CD4-positive, alpha-beta memory T cell (primary cell): ENCODE results near the gene LCP2. TPM values are rescaled to one million over a fixed set of nuclear protein-coding genes. Genes with fewer than 3 reads are reported as not detected.

Experiments used
- CTCF ChIA-PET: fragments of 350-600 bp; sonication (Branson Sonifier 250); formaldehyde crosslinking; loops from one replicate; lab custom pipeline; 2021; ENCODE audit warnings: inconsistent platforms; ENCODE audit not compliant: partially characterized antibody; lab: Charles Lee
- POLR2A ChIA-PET: fragments of 350-600 bp; sonication (Branson Sonifier 250); formaldehyde crosslinking; loops from one replicate; lab custom pipeline; 2021; ENCODE audit not compliant: partially characterized antibody; lab: Charles Lee
- DNase-seq, 5 donors: peaks; one replicate each; pipeline versions ENCODE4 v3.0.0 to v3.0.0-alpha.2; 2020 to 2022; ENCODE audit warnings: mixed read lengths in 1 of 5
- H3K27ac ChIP-seq: one replicate; pipeline ENCODE4 v1.7.0; 2013; ENCODE audit warnings: low read depth, low read length
- H3K27me3 ChIP-seq: 2 replicates; pipeline ENCODE4 v1.7.0; 2013; ENCODE audit warnings: mild to moderate bottlenecking, low read length, moderate library complexity; ENCODE audit not compliant: insufficient read depth
- H3K36me3 ChIP-seq: 2 replicates; pipeline ENCODE4 v1.7.0; 2013; ENCODE audit warnings: mild to moderate bottlenecking, low read length, moderate library complexity; ENCODE audit not compliant: insufficient read depth
- H3K4me1 ChIP-seq: 2 replicates; pipeline ENCODE4 v1.7.0; 2013; ENCODE audit warnings: mild to moderate bottlenecking, low read length, moderate library complexity; ENCODE audit not compliant: insufficient read depth
- H3K4me3 ChIP-seq, 2 donors: one replicate each; pipeline ENCODE4 v1.7.0; 2013; ENCODE audit warnings: low read length in 2 of 2, mild to moderate bottlenecking in 1 of 2
- H3K9me3 ChIP-seq, 2 donors: one replicate each; pipeline ENCODE4 v1.7.0; 2013; ENCODE audit warnings: low read length in 2 of 2, control low read depth in 1 of 2; ENCODE audit not compliant: control insufficient read depth in 1 of 2
- H3K27ac Mint-ChIP-seq, 7 donors: one replicate each; pipeline ENCODE4 v1.8.0; 2020 to 2021; ENCODE audit warnings: mixed read lengths in 7 of 7, mild to moderate bottlenecking in 6 of 7, inconsistent platforms in 3 of 7, moderate library complexity in 3 of 7
- H3K27me3 Mint-ChIP-seq, 2 donors: one replicate each; pipeline ENCODE4 v1.8.0; 2020 to 2021; ENCODE audit warnings: mixed read lengths in 2 of 2
- H3K36me3 Mint-ChIP-seq, 2 donors: one replicate each; pipeline ENCODE4 v1.8.0; 2020 to 2021; ENCODE audit warnings: mixed read lengths in 2 of 2, inconsistent platforms in 1 of 2, mild to moderate bottlenecking in 1 of 2
- H3K4me1 Mint-ChIP-seq, 4 donors: one replicate each; pipeline ENCODE4 v1.8.0; 2020 to 2021; ENCODE audit warnings: mixed read lengths in 4 of 4, mild to moderate bottlenecking in 1 of 4
- H3K4me3 Mint-ChIP-seq, 8 donors: one replicate each; pipeline ENCODE4 v1.8.0; 2020 to 2021; ENCODE audit warnings: mixed read lengths in 8 of 8, mild to moderate bottlenecking in 7 of 8, moderate library complexity in 6 of 8, inconsistent platforms in 3 of 8
- H3K9me3 Mint-ChIP-seq, 8 donors: one replicate each; pipeline ENCODE4 v1.8.0; 2020 to 2021; ENCODE audit warnings: mixed read lengths in 8 of 8, mild to moderate bottlenecking in 5 of 8, inconsistent platforms in 3 of 8, moderate library complexity in 1 of 8
- intact Hi-C: fragments of 100-400 bp; cut with micrococcal nuclease; formaldehyde crosslinking; loops from one replicate; pipeline ENCODE4 v1.15.1; 2023
- polyA plus RNA-seq, 2 donors: library from polyadenylated mRNA; unstranded; fragments of 300-500 nt; fragmentation: Illumina TruSeq; gene quantifications; one replicate each; pipeline ENCODE4 v1.2.3, GENCODE V29; 2021
- total RNA-seq, 2 experiments: library from RNA; stranded (reverse); gene quantifications; one replicate each; pipeline ENCODE4 v1.2.3, GENCODE V29; 2021

The LCP2 gene
- total and polyA plus RNA-seq, 4 experiments from 2014 or later: 117 to 318 (median 275) TPM

DNA sequence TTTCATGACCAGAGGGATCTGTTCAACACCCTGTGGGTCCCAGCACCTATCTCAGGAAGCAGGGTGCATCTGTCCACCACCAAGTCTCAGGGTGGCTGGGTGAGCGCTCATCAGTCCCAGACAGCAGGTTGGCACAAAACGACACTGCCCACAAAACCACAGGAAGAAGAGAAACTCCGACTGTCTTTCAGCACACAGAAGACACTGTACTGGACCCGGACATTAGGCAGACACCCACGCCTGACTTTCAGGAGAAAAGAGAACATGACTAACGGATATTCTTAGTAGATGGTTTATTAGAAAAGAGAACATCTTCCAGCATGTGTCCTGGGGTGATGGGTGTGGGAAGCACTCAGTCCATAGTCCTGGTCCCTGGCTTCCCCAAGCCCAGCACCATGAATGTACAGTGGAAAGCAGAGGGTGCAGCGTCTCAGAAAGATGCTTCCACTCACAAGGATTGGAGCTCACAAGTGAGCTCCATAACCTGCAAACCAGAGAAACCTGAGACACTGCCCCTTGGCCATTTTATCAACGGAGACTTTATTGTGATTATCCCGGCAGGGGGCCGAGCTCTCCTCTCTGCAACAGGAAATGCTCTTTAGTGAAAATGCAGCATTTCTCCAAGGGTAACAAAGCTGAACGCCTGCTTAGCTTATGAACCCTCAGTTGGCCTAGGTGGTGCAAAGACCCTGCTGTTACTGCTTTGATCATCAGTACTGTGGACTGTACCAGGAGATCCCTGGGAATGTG is 35.8 kb upstream of the LCP2 start:
- Histone ChIP-seq H3K4me1 (peaks cover 99% of the 10 kb centered on the region), H3K9me3 (no peaks in the 10 kb centered on the region), H3K27ac (peak overlapping the region; percentile 94), H3K27me3 (no peaks in the 10 kb centered on the region), H3K4me3 (peak overlapping the region in 1 of 2 donors; percentile 39), H3K36me3 (no peaks in the 10 kb centered on the region)
- H3K27ac Mint-ChIP-seq: no peak overlapping the region
- H3K4me3 Mint-ChIP-seq: peak overlapping the region in 6 of 8 donors; percentile 71 to 90 (median 84)
- H3K27me3 Mint-ChIP-seq: peaks cover 0 to 2% of the 10 kb centered on the region in 2 donors
- H3K36me3 Mint-ChIP-seq: peaks cover 0 to 3% of the 10 kb centered on the region in 2 donors
- peak; percentile 55 to 88 (median 61) for DNase-seq
- H3K9me3 Mint-ChIP-seq: peaks cover 0 to 4% (median 0%) of the 10 kb centered on the region in 8 donors
- intact Hi-C loops: no loop called here
- ChIA-PET CTCF (interaction anchor here (0.8 to 7.3 kb wide), 20 partner anchors 7 to 109 kb away, joined by 3 to 258 read pairs (median 8); partner anchors contain the start of gene LCP2), POLR2A (interaction anchor here (0.6 to 10.6 kb wide), 14 partner anchors 10 to 1839 kb away, joined by 3 to 664 read pairs (median 7); partner anchors contain the start of gene LCP2)
- H3K4me1 Mint-ChIP-seq: peaks cover 0 to 59% (median 30%) of the 10 kb centered on the region in 4 donors

DNA sequence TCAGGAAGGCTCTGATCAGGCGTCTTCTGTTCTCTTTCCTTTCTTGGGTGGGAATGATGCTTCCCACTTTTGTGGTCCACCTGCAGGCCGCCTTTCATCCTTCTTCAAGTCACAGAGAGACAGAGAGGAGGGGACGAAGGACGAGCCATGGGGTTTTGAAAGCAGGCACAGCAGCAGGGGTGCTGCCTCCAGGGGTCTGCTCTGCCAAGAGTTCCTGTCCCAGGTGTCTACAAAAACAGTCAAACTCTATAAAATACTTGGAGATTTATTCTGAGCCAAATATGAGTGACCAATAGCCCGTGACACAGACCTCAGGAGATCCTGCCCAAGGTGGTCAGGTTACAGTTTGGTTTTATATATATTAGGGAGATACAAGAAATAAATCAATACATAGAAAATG is 34.5 kb upstream of the LCP2 start:
- no peaks in the 10 kb centered on the region for H3K9me3 ChIP-seq
- H3K4me3 ChIP-seq: no peak overlapping the region
- H3K27ac ChIP-seq: peak overlapping the region; percentile 94
- no peaks in the 10 kb centered on the region for H3K27me3 ChIP-seq
- Mint-ChIP-seq H3K4me1 (peaks cover 0 to 53% (median 24%) of the 10 kb centered on the region in 4 donors), H3K36me3 (peaks cover 0 to 3% of the 10 kb centered on the region in 2 donors), H3K27me3 (peaks cover 0 to 2% of the 10 kb centered on the region in 2 donors), H3K27ac (no peak overlapping the region), H3K4me3 (peak overlapping the region in 6 of 8 donors; percentile 49 to 90 (median 84)), H3K9me3 (peaks cover 0 to 4% (median 0%) of the 10 kb centered on the region in 8 donors)
- POLR2A ChIA-PET: interaction anchor here (2.5 to 10.6 kb wide), 6 partner anchors 14 to 70 kb away, joined by 31 to 664 read pairs (median 110); partner anchors contain the start of gene LCP2
- no peaks in the 10 kb centered on the region for H3K36me3 ChIP-seq
- intact Hi-C loops: no loop called here
- H3K4me1 ChIP-seq: peaks cover 99% of the 10 kb centered on the region
- DNase-seq: peak in 1 of 5 donors; percentile 10
- CTCF ChIA-PET: interaction anchor here (1.5 to 7.3 kb wide), 5 partner anchors 18 to 70 kb away, joined by 4 to 258 read pairs (median 133); partner anchors contain the start of gene LCP2

DNA sequence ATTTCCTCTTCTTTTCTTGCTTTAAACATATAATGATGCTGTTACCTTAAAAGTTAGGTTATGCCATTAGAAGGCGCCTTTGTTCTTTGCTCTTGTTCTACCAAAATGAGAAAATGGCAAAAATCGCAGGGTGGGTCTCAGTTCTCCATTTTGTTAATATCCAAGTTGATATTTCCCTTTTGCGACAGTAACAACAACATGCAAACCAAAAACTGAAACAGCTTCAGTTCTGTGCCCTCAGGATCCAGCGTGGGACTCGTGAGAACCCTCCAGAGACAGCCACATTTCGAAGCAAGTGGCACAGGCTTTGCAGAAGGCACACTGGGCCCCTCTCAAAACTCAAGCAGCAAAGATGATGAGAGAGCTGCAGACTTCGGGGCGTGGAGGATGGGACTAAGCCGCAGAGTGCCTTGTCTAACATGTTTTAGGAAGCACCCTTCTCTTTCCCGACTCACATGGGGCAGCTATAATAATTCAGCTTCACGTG is 33.0 kb upstream of the LCP2 start:
- ChIA-PET CTCF (interaction anchor here (0.8 to 7.3 kb wide), 11 partner anchors 8 to 72 kb away, joined by 3 to 258 read pairs (median 7); partner anchors contain the start of gene LCP2), POLR2A (interaction anchor here (1.0 to 10.6 kb wide), 13 partner anchors 9 to 94 kb away, joined by 3 to 664 read pairs (median 10); partner anchors contain the start of gene LCP2)
- intact Hi-C loops: loop anchor here (1.0 kb wide), 6 partner anchors 17 to 76 kb away; partner anchors contain the start of gene LCP2
- Mint-ChIP-seq H3K27me3 (peaks cover 0 to 2% of the 10 kb centered on the region in 2 donors), H3K4me1 (peaks cover under 1 to 38% (median 20%) of the 10 kb centered on the region in 4 donors), H3K36me3 (peaks cover 0 to 3% of the 10 kb centered on the region in 2 donors), H3K27ac (no peak overlapping the region), H3K4me3 (peak overlapping the region in 2 of 8 donors; percentile 72 to 87), H3K9me3 (peaks cover 0 to 4% (median 0%) of the 10 kb centered on the region in 8 donors)
- Histone ChIP-seq H3K27ac (peak overlapping the region; percentile 94), H3K27me3 (no peaks in the 10 kb centered on the region), H3K9me3 (no peaks in the 10 kb centered on the region), H3K36me3 (no peaks in the 10 kb centered on the region), H3K4me3 (peak overlapping the region in 1 of 2 donors; percentile 35), H3K4me1 (peaks cover 88% of the 10 kb centered on the region)
- peak in 1 of 5 donors; percentile 49 for DNase-seq

DNA sequence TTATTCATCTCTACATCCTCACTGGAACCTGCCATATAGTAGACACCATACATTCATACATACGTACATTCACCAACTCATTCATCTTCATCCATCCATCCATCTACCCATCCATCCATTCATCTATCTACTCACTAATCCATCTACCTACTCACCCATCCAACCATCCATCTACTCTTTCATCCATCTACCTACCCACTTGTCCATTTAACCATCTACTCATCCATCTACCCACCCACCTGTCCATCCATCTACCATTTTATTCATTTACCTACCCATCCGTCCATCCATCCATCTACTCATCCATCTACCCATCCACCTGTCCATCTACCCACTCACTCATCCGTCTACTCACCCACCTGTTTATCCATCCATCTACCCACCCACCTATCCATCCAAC is 31.9 kb upstream of the LCP2 start:
- Mint-ChIP-seq H3K27me3 (peaks cover 0 to 2% of the 10 kb centered on the region in 2 donors), H3K4me1 (peaks cover 5 to 31% (median 18%) of the 10 kb centered on the region in 4 donors), H3K9me3 (peaks cover 0 to 4% (median 0%) of the 10 kb centered on the region in 8 donors), H3K4me3 (no peak overlapping the region), H3K27ac (no peak overlapping the region), H3K36me3 (peaks cover 0 to 3% of the 10 kb centered on the region in 2 donors)
- CTCF ChIA-PET: interaction anchor here (1.2 to 7.3 kb wide), 3 partner anchors 16 to 54 kb away, joined by 4 to 258 read pairs (median 195); partner anchors contain the start of gene LCP2
- Histone ChIP-seq H3K4me1 (peaks cover 78% of the 10 kb centered on the region), H3K36me3 (no peaks in the 10 kb centered on the region), H3K27me3 (no peaks in the 10 kb centered on the region), H3K4me3 (no peak overlapping the region), H3K9me3 (no peaks in the 10 kb centered on the region), H3K27ac (peak overlapping the region; percentile 94)
- intact Hi-C loops: no loop called here
- POLR2A ChIA-PET: interaction anchor here (2.2 to 10.6 kb wide), 5 partner anchors 11 to 53 kb away, joined by 6 to 664 read pairs (median 73); partner anchors contain the start of gene LCP2
- no peak for DNase-seq

DNA sequence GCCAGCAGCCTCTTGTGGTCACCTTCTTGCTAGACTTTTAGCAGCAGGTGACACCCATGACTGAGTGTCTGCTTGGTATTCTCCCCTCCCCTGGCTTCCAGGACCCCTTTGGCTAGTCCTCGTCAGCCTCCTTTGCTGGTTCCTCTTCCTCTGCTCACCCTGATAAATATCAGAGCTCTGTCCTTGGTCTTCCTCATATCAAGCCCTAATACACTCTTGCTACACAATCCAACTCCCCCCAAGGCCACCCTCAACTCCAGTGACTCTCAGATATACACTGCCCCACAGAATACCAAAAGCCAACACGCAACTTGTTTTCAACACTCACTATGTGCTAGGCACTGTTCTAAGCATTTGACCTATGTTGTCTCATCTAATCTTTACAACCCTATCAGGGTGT is 30.3 kb upstream of the LCP2 start:
- H3K36me3 ChIP-seq: no peaks in the 10 kb centered on the region
- Mint-ChIP-seq H3K4me3 (no peak overlapping the region), H3K27me3 (peaks cover 0 to 2% of the 10 kb centered on the region in 2 donors), H3K9me3 (peaks cover 0 to 4% (median 0%) of the 10 kb centered on the region in 8 donors), H3K27ac (no peak overlapping the region), H3K36me3 (peaks cover 0 to 3% of the 10 kb centered on the region in 2 donors), H3K4me1 (peaks cover 5 to 16% (median 12%) of the 10 kb centered on the region in 4 donors)
- ChIA-PET POLR2A (interaction anchor here (0.6 to 10.6 kb wide), 8 partner anchors 9 to 53 kb away, joined by 3 to 664 read pairs (median 4); partner anchors contain the start of gene LCP2), CTCF (interaction anchor here (1.1 to 2.8 kb wide), 5 partner anchors 11 to 61 kb away, joined by 3 to 12 read pairs (median 4); no protein-coding TSS in a partner anchor)
- H3K27me3 ChIP-seq: no peaks in the 10 kb centered on the region
- H3K9me3 ChIP-seq: no peaks in the 10 kb centered on the region
- peaks cover 61% of the 10 kb centered on the region for H3K4me1 ChIP-seq
- DNase-seq: no peak
- H3K27ac ChIP-seq: no peak overlapping the region
- H3K4me3 ChIP-seq: no peak overlapping the region
- intact Hi-C loops: no loop called here

DNA sequence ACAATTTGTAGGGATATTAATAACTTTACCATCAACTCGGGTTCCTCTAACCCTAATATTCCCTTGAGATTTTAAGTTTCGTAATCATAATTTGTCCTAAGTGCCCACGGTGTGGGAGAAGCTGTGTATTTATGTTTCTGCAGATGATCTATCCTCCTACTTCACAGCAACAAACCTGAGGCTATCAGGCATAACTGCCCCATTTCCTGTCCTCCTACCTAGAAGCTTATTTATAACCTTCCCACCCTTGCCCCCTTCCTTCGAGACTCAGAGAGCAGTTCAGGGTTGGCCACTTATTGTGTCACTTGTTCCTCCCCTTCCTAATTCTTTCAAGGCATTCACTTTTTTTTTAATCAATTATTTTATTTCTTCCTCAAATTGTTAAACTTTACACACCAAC is 29.6 kb upstream of the LCP2 start:
- no peak overlapping the region for H3K27ac ChIP-seq
- H3K4me1 Mint-ChIP-seq: peaks cover 5 to 9% (median 8%) of the 10 kb centered on the region in 4 donors
- peaks cover 0 to 4% (median 0%) of the 10 kb centered on the region in 8 donors for H3K9me3 Mint-ChIP-seq
- intact Hi-C loops: no loop called here
- H3K36me3 ChIP-seq: no peaks in the 10 kb centered on the region
- peaks cover 0 to 3% of the 10 kb centered on the region in 2 donors for H3K36me3 Mint-ChIP-seq
- H3K4me3 Mint-ChIP-seq: no peak overlapping the region
- no peaks in the 10 kb centered on the region for H3K9me3 ChIP-seq
- no peak overlapping the region for H3K27ac Mint-ChIP-seq
- H3K27me3 ChIP-seq: no peaks in the 10 kb centered on the region
- POLR2A ChIA-PET: interaction anchor here (0.6 to 10.6 kb wide), 7 partner anchors 9 to 53 kb away, joined by 3 to 664 read pairs (median 4); partner anchors contain the start of gene LCP2
- DNase-seq: no peak
- H3K4me3 ChIP-seq: no peak overlapping the region
- H3K27me3 Mint-ChIP-seq: peaks cover 0 to 2% of the 10 kb centered on the region in 2 donors
- CTCF ChIA-PET: interaction anchor here (0.7 to 2.8 kb wide), 10 partner anchors 9 to 60 kb away, joined by 3 to 12 read pairs (median 4); no protein-coding TSS in a partner anchor
- peaks cover 55% of the 10 kb centered on the region for H3K4me1 ChIP-seq
